Measurements from ENCODE around the gene ALDH18A1.
A peak's percentile ranks its signal among the peaks of the same experiment; 100 is the strongest.

Gene ALDH18A1

GRCh38 chr10:95656291-95657164 is at the start of gene ALDH18A1:
TSS of gene ALDH18A1 (minus strand) at chr10:95656711. CDS start at chr10:95653377, 3,334 bp downstream.
- DNase-seq (ENCODE audit: low read depth, low spot score): peak; percentile 92
- in situ Hi-C loops (cut with HindIII; ENCODE audit: low sequenced_read_pairs): no loop called here
- TF ChIP-seq CTCF (IDR thresholded peaks at IDR 0.05; ENCODE audit: low read depth, low read length): no peak
- peak within 1 kb of the TSS; percentile 87 for H3K4me3 ChIP-seq (ENCODE audit: low read depth, low read length)

- no peak for DNase-seq (ENCODE audit: low read depth, low spot score)
- H3K4me3 ChIP-seq (ENCODE audit: low read depth, low read length): no peak overlapping the region
- TF ChIP-seq CTCF (IDR thresholded peaks at IDR 0.05; ENCODE audit: low read depth, low read length): no peak
- in situ Hi-C loops (cut with HindIII; ENCODE audit: low sequenced_read_pairs): no loop called here
Measured at GRCh38 chr10:95698415-95698814, 41.9 kb upstream of the ALDH18A1 start.

GRCh38 chr10:95697429-95697828 is 40.9 kb upstream of the ALDH18A1 start:
- in situ Hi-C loops (cut with HindIII; ENCODE audit: low sequenced_read_pairs): no loop called here
- DNase-seq (ENCODE audit: low read depth, low spot score): no peak
- no peak overlapping the region for H3K4me3 ChIP-seq (ENCODE audit: low read depth, low read length)
- TF ChIP-seq CTCF (IDR thresholded peaks at IDR 0.05; ENCODE audit: low read depth, low read length): no peak

- DNase-seq (ENCODE audit: low read depth, low spot score): no peak
- in situ Hi-C loops (cut with HindIII; ENCODE audit: low sequenced_read_pairs): no loop called here
- TF ChIP-seq CTCF (IDR thresholded peaks at IDR 0.05; ENCODE audit: low read depth, low read length): no peak
- H3K4me3 ChIP-seq (ENCODE audit: low read depth, low read length): no peak overlapping the region
Measured at GRCh38 chr10:95694665-95695064, 38.2 kb upstream of the ALDH18A1 start.

- in situ Hi-C loops (cut with HindIII; ENCODE audit: low sequenced_read_pairs): no loop called here
- peak; percentile 100 for DNase-seq (ENCODE audit: low read depth, low spot score)
- peak; percentile 98 for TF ChIP-seq CTCF (IDR thresholded peaks at IDR 0.05; ENCODE audit: low read depth, low read length)
- H3K4me3 ChIP-seq (ENCODE audit: low read depth, low read length): peak within 1 kb of the TSS; percentile 97
Measured at GRCh38 chr10:95693668-95694534, 37.4 kb upstream of the ALDH18A1 start, which contains the start of gene TCTN3. TSS of gene TCTN3 (minus strand) at chr10:95693927. CDS start at chr10:95693899, 28 bp downstream.

- H3K4me3 ChIP-seq (ENCODE audit: low read depth, low read length): peak overlapping the region; percentile 97
- DNase-seq (ENCODE audit: low read depth, low spot score): peak; percentile 1
- in situ Hi-C loops (cut with HindIII; ENCODE audit: low sequenced_read_pairs): no loop called here
- no peak for TF ChIP-seq CTCF (IDR thresholded peaks at IDR 0.05; ENCODE audit: low read depth, low read length)
Measured at GRCh38 chr10:95693071-95693667, 36.7 kb upstream of the ALDH18A1 start.

Data from astrocyte of the spinal cord (primary cell).